GM23338 (cell line): ENCODE measurements around the gene TJAP1. TPM values are rescaled to one million over a fixed set of nuclear protein-coding genes. Genes with fewer than 3 reads are reported as not detected.

Experiments
- ATAC-seq: fragments of 200-7000 bp; cut with Tn5 transposase; 3 replicates; pipeline ENCODE4 v1.9.1; 2020
- DNase-seq: peaks from one replicate; pipeline ENCODE4 v3.0.0-alpha.2; 2015; ENCODE audit warnings: low spot score
- H2AFZ ChIP-seq: fragments of 200-600 bp; sonication (generic); 2 replicates; pipeline ENCODE4 v1.8.0; 2016; ENCODE audit warnings: antibody characterized with exemption, mild to moderate bottlenecking, moderate library complexity
- H3F3A ChIP-seq: fragments of 200-600 bp; sonication (generic); replicated peaks from 2 replicates; pipeline ENCODE4 v1.8.0; 2017; ENCODE audit warnings: antibody characterized with exemption, mixed run types, low read depth
- H3K27ac ChIP-seq: fragments of 200-600 bp; sonication (generic); 2 replicates; pipeline ENCODE4 v1.6.1; 2016; ENCODE audit warnings: low read depth
- H3K27me3 ChIP-seq: fragments of 200-600 bp; sonication (generic); 2 replicates; pipeline ENCODE4 v1.8.0; 2016; ENCODE audit warnings: mild to moderate bottlenecking, mixed run types, moderate library complexity; ENCODE audit not compliant: insufficient read depth
- H3K36me3 ChIP-seq: fragments of 200-600 bp; sonication (generic); 2 replicates; pipeline ENCODE4 v1.8.0; 2016; ENCODE audit warnings: mild to moderate bottlenecking; ENCODE audit not compliant: insufficient read depth
- H3K4me1 ChIP-seq: fragments of 200-600 bp; sonication (generic); 2 replicates; pipeline ENCODE4 v1.8.0; 2016; ENCODE audit warnings: mild to moderate bottlenecking, moderate library complexity; ENCODE audit not compliant: insufficient read depth
- H3K4me2 ChIP-seq: fragments of 200-600 bp; sonication (generic); 2 replicates; pipeline ENCODE4 v1.7.1; 2017; ENCODE audit warnings: mixed run types
- H3K4me3 ChIP-seq: fragments of 200-600 bp; sonication (generic); 2 replicates; pipeline ENCODE4 v1.6.1; 2016; ENCODE audit warnings: mixed run types
- H3K79me2 ChIP-seq: fragments of 200-600 bp; sonication (generic); replicated peaks from 2 replicates; pipeline ENCODE4 v1.8.0; 2017; ENCODE audit warnings: mild to moderate bottlenecking; ENCODE audit not compliant: insufficient read depth
- H3K9me2 ChIP-seq: fragments of 200-600 bp; sonication (generic); 2 replicates; pipeline ENCODE4 v1.8.0; 2017; ENCODE audit not compliant: insufficient read depth
- H4K20me1 ChIP-seq: fragments of 200-600 bp; sonication (generic); replicated peaks from 2 replicates; pipeline ENCODE4 v1.8.0; 2017; ENCODE audit warnings: mild to moderate bottlenecking; ENCODE audit not compliant: insufficient read depth
- H3K27ac Mint-ChIP-seq: 2 replicates; pipeline ENCODE4 v1.8.0; 2020; ENCODE audit warnings: inconsistent platforms, mild to moderate bottlenecking, moderate library complexity, mixed read lengths
- H3K27me3 Mint-ChIP-seq: 3 replicates; pipeline ENCODE4 v1.8.0; 2022; ENCODE audit warnings: low read depth, mild to moderate bottlenecking, moderate library complexity, mixed read lengths, inconsistent platforms; ENCODE audit not compliant: insufficient read depth, poor library complexity
- H3K36me3 Mint-ChIP-seq: 3 replicates; pipeline ENCODE4 v1.8.0; 2021; ENCODE audit warnings: low read depth, mild to moderate bottlenecking, inconsistent platforms, moderate library complexity, mixed read lengths
- H3K4me1 Mint-ChIP-seq: 3 replicates; pipeline ENCODE4 v1.8.0; 2020; ENCODE audit warnings: mild to moderate bottlenecking, inconsistent platforms, mixed read lengths
- H3K4me3 Mint-ChIP-seq: 3 replicates; pipeline ENCODE4 v1.8.0; 2021; ENCODE audit warnings: moderate library complexity, mild to moderate bottlenecking, inconsistent platforms, mixed read lengths
- H3K9me3 Mint-ChIP-seq: 3 replicates; pipeline ENCODE4 v1.8.0; 2020; ENCODE audit warnings: moderate library complexity, mild to moderate bottlenecking, inconsistent platforms, mixed read lengths
- CREB1 ChIP-seq: fragments of 250-450 bp; sonication (Bioruptor Pico); IDR thresholded peaks from 2 replicates; pipeline ENCODE4 v1.5.0; 2020; ENCODE audit warnings: low read depth, mild to moderate bottlenecking, moderate library complexity
- CTCF ChIP-seq, 2 experiments: fragments of 200-600 bp in 1 of 2; sonication (generic) in 1 of 2; conservative IDR thresholded peaks; 2 replicates each; pipeline versions ENCODE4 v1.5.1 to v1.6.1; 2016 to 2017; ENCODE audit warnings: antibody characterized with exemption in 2 of 2, low read depth in 2 of 2, mild to moderate bottlenecking in 2 of 2, moderate library complexity in 1 of 2
- ETS1 ChIP-seq: IDR thresholded peaks from 2 replicates; pipeline ENCODE4 v1.6.1; 2016; ENCODE audit warnings: antibody characterized with exemption
- EZH2 ChIP-seq: fragments of 200-600 bp; sonication (generic); IDR thresholded peaks from one replicate; pipeline ENCODE4 v1.8.0; 2017; ENCODE audit warnings: antibody characterized with exemption, mild to moderate bottlenecking, low read depth; ENCODE audit not compliant: unreplicated experiment
- NANOG ChIP-seq: IDR thresholded peaks from 2 replicates; pipeline ENCODE4 v1.6.1; 2016; ENCODE audit warnings: antibody characterized with exemption, borderline replicate concordance
- POLR2AphosphoS5 ChIP-seq: IDR thresholded peaks from 2 replicates; pipeline ENCODE4 v1.6.1; 2016; ENCODE audit warnings: antibody characterized with exemption, low read depth
- STAT1 ChIP-seq: IDR thresholded peaks from one replicate; pipeline ENCODE4 v1.6.1; 2016; ENCODE audit warnings: antibody characterized with exemption; ENCODE audit not compliant: unreplicated experiment
- ZNF114 ChIP-seq: fragments of 250-450 bp; sonication (Bioruptor Pico); IDR thresholded peaks from 2 replicates; pipeline ENCODE4 v1.5.0; 2020; ENCODE audit warnings: mild to moderate bottlenecking, moderate library complexity
- polyA plus RNA-seq: library from polyadenylated mRNA; unstranded; fragments of >200 nt; fragmentation: Nextera tagmentation; extraction: Ambion mirVana; gene quantifications from 2 replicates; pipeline ENCODE4 v1.2.1, GENCODE V29; 2016
- total RNA-seq: library from RNA; depleted of rRNA; stranded (reverse); fragments of >200 nt; shearing (Covaris generic); gene quantifications from 2 replicates; pipeline ENCODE4 v1.2.3, GENCODE V29; 2014
- TF ChIP-seq, protein P1 (sequence below): IDR thresholded peaks from one replicate; pipeline ENCODE4 v1.6.1; 2018; ENCODE audit warnings: antibody characterized with exemption; ENCODE audit not compliant: unreplicated experiment
- TF ChIP-seq, protein P2 (sequence below): fragments of 250-450 bp; sonication (Bioruptor Pico); IDR thresholded peaks from 2 replicates; pipeline ENCODE4 v1.5.0; 2020; ENCODE audit warnings: mild to moderate bottlenecking, moderate library complexity

TJAP1 gene
- total and polyA plus RNA-seq, 2 experiments from 2014 or later = 17.6 to 34.3 TPM

DNA sequence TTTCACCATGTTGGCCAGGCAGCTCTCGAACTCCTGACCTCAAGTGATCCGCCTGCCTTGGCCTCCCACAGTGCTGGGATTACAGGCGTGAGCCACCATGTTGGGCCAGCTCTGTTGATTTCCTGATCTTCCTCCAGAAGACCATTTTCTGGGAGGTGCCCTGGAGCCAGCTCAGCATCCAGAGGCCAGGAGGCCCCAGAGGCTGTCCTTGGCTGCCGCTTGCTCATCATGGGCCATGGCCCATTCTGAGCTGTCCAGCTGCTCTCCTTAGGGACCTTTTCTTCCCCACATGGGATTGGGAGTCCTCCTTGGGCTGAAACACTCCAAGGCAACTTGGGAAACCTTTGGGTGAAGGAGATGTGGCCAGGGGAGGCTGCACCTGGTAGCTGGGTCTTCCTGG lies 17.4 kb downstream of the TJAP1 start:
- Histone ChIP-seq H3K27me3 (no peaks in the 10 kb centered on the region), H3K4me1 (peaks cover 16% of the 10 kb centered on the region), H3K27ac (no peak overlapping the region), H3K36me3 (peaks cover 2% of the 10 kb centered on the region; the same call in 1 of the 2 replicates), H3K9me2 (no peaks in the 10 kb centered on the region), H4K20me1 (peaks cover 8% of the 10 kb centered on the region), H3F3A (no peaks in the 10 kb centered on the region), H3K79me2 (peaks cover 31% of the 10 kb centered on the region), H3K4me3 (no peak overlapping the region), H2AFZ (no peak overlapping the region), H3K4me2 (no peak overlapping the region)
- Mint-ChIP-seq H3K36me3 (peaks cover 19% of the 10 kb centered on the region), H3K27ac (no peak overlapping the region), H3K4me3 (no peak overlapping the region), H3K9me3 (no peaks in the 10 kb centered on the region), H3K27me3 (peaks cover 6% of the 10 kb centered on the region), H3K4me1 (peaks cover 34% of the 10 kb centered on the region)
- DNase-seq (no peak), ATAC-seq (no peak)
- TF ChIP-seq, protein P1, sequence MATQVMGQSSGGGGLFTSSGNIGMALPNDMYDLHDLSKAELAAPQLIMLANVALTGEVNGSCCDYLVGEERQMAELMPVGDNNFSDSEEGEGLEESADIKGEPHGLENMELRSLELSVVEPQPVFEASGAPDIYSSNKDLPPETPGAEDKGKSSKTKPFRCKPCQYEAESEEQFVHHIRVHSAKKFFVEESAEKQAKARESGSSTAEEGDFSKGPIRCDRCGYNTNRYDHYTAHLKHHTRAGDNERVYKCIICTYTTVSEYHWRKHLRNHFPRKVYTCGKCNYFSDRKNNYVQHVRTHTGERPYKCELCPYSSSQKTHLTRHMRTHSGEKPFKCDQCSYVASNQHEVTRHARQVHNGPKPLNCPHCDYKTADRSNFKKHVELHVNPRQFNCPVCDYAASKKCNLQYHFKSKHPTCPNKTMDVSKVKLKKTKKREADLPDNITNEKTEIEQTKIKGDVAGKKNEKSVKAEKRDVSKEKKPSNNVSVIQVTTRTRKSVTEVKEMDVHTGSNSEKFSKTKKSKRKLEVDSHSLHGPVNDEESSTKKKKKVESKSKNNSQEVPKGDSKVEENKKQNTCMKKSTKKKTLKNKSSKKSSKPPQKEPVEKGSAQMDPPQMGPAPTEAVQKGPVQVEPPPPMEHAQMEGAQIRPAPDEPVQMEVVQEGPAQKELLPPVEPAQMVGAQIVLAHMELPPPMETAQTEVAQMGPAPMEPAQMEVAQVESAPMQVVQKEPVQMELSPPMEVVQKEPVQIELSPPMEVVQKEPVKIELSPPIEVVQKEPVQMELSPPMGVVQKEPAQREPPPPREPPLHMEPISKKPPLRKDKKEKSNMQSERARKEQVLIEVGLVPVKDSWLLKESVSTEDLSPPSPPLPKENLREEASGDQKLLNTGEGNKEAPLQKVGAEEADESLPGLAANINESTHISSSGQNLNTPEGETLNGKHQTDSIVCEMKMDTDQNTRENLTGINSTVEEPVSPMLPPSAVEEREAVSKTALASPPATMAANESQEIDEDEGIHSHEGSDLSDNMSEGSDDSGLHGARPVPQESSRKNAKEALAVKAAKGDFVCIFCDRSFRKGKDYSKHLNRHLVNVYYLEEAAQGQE = no peak
- no peak for TF ChIP-seq STAT1
- no peak for TF ChIP-seq ETS1
- TF ChIP-seq NANOG = no peak
- no peak for TF ChIP-seq POLR2AphosphoS5
- no peak for TF ChIP-seq EZH2
- TF ChIP-seq CTCF (conservative IDR thresholded peaks at IDR 0.05; ENCODE audit: low read depth in 2 of 2) = no peak
- TF ChIP-seq ZNF114 = no peak
- TF ChIP-seq, protein P2, sequence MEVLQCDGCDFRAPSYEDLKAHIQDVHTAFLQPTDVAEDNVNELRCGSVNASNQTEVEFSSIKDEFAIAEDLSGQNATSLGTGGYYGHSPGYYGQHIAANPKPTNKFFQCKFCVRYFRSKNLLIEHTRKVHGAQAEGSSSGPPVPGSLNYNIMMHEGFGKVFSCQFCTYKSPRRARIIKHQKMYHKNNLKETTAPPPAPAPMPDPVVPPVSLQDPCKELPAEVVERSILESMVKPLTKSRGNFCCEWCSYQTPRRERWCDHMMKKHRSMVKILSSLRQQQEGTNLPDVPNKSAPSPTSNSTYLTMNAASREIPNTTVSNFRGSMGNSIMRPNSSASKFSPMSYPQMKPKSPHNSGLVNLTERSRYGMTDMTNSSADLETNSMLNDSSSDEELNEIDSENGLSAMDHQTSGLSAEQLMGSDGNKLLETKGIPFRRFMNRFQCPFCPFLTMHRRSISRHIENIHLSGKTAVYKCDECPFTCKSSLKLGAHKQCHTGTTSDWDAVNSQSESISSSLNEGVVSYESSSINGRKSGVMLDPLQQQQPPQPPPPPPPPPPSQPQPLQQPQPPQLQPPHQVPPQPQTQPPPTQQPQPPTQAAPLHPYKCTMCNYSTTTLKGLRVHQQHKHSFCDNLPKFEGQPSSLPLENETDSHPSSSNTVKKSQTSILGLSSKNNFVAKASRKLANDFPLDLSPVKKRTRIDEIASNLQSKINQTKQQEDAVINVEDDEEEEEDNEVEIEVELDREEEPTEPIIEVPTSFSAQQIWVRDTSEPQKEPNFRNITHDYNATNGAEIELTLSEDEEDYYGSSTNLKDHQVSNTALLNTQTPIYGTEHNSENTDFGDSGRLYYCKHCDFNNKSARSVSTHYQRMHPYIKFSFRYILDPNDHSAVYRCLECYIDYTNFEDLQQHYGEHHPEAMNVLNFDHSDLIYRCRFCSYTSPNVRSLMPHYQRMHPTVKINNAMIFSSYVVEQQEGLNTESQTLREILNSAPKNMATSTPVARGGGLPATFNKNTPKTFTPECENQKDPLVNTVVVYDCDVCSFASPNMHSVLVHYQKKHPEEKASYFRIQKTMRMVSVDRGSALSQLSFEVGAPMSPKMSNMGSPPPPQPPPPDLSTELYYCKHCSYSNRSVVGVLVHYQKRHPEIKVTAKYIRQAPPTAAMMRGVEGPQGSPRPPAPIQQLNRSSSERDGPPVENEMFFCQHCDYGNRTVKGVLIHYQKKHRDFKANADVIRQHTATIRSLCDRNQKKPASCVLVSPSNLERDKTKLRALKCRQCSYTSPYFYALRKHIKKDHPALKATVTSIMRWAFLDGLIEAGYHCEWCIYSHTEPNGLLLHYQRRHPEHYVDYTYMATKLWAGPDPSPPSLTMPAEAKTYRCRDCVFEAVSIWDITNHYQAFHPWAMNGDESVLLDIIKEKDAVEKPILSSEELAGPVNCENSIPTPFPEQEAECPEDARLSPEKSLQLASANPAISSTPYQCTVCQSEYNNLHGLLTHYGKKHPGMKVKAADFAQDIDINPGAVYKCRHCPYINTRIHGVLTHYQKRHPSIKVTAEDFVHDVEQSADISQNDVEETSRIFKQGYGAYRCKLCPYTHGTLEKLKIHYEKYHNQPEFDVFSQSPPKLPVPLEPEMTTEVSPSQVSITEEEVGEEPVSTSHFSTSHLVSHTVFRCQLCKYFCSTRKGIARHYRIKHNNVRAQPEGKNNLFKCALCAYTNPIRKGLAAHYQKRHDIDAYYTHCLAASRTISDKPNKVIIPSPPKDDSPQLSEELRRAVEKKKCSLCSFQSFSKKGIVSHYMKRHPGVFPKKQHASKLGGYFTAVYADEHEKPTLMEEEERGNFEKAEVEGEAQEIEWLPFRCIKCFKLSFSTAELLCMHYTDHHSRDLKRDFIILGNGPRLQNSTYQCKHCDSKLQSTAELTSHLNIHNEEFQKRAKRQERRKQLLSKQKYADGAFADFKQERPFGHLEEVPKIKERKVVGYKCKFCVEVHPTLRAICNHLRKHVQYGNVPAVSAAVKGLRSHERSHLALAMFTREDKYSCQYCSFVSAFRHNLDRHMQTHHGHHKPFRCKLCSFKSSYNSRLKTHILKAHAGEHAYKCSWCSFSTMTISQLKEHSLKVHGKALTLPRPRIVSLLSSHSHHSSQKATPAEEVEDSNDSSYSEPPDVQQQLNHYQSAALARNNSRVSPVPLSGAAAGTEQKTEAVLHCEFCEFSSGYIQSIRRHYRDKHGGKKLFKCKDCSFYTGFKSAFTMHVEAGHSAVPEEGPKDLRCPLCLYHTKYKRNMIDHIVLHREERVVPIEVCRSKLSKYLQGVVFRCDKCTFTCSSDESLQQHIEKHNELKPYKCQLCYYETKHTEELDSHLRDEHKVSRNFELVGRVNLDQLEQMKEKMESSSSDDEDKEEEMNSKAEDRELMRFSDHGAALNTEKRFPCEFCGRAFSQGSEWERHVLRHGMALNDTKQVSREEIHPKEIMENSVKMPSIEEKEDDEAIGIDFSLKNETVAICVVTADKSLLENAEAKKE (CRISPR knock-in tag) = no peak
- TF ChIP-seq CREB1 (CRISPR knock-in tag) = no peak
